ENCODE measurements around the gene ZNF44. TPM values are rescaled to one million over a fixed set of nuclear protein-coding genes. Genes with fewer than 3 reads are reported as not detected.

ZNF44 gene
- total and polyA plus RNA-seq, 2 experiments from 2014 or later, result 4.1 to 4.3 TPM

DNA sequence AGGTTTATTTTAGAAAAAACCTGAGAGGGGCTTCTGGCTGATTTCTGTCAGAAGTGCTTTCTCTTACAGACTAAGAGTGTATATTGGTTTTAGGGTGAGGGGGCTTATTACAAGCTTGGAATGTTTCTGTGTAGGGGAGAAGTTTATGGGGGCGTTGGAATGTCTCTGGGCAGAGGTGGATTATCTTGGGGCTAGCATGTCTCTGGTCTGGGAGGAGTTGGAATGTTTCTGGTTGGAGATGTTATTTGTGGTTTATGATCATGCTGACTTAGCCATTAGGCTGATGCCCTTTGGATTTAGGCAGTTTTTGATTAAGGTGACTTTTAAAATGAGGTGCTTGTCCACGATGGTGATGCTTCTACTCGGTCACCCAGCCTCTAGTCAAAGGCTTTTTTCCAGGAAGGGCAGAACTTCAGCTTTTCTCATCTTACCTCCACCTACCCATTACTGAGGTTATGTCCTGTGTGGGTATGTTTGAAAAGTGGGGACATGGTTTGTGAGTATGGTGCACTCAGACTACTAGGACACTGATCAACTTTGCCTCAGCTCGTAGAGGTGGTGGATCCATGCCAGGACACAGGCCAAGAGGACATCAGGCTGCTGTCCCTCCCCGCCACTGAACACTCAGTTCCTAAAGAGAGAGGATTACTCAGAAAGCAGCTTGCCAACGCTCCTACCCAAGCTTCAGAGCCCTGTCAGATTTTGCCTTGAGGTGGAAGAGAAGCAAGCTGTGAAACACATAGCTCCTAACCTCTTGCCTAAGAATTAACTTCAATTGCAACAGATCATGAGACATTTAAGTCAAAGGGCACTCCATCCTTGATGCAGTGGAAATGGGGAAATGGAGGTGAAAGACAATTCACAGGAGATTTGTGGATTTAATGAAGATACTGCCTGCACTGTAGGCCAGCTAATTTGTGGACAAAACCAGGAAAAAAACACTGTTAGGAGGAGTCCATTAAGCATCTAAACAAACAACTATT, 63.6 kb downstream of the ZNF44 start:
- Mint-ChIP-seq H3K27me3 (ENCODE audit: insufficient read depth, low read depth, poor library complexity) (peaks cover 1% of the 10 kb centered on the region), H3K4me1 (no peaks in the 10 kb centered on the region), H3K4me3 (no peak overlapping the region), H3K27ac (no peak overlapping the region), H3K9me3 (peaks cover 95% of the 10 kb centered on the region), H3K36me3 (ENCODE audit: low read depth) (peaks cover 51% of the 10 kb centered on the region)
- no peaks in the 10 kb centered on the region for H3F3A ChIP-seq (replicated peaks; ENCODE audit: low read depth)
- no peaks in the 10 kb centered on the region for H4K20me1 ChIP-seq (replicated peaks; ENCODE audit: insufficient read depth)
- no peak overlapping the region for H2AFZ ChIP-seq
- DNase-seq (ENCODE audit: low spot score) (no peak), ATAC-seq (no peak)
- no peaks in the 10 kb centered on the region; the same call in 1 of the 2 replicates for H3K36me3 ChIP-seq (ENCODE audit: insufficient read depth)
- H3K4me2 ChIP-seq, result peak overlapping the region; percentile 53; the same call in 1 of the 2 replicates
- peak overlapping the region; percentile 42; the same call in 1 of the 2 replicates for H3K27ac ChIP-seq (ENCODE audit: low read depth)
- H3K4me1 ChIP-seq (ENCODE audit: insufficient read depth), result peaks cover 16% of the 10 kb centered on the region; the same call in 1 of the 2 replicates
- no peaks in the 10 kb centered on the region for H3K9me2 ChIP-seq (ENCODE audit: insufficient read depth)
- H3K4me3 ChIP-seq, result no peak overlapping the region
- no peaks in the 10 kb centered on the region for H3K27me3 ChIP-seq (ENCODE audit: insufficient read depth)
- TF ChIP-seq, protein P1, sequence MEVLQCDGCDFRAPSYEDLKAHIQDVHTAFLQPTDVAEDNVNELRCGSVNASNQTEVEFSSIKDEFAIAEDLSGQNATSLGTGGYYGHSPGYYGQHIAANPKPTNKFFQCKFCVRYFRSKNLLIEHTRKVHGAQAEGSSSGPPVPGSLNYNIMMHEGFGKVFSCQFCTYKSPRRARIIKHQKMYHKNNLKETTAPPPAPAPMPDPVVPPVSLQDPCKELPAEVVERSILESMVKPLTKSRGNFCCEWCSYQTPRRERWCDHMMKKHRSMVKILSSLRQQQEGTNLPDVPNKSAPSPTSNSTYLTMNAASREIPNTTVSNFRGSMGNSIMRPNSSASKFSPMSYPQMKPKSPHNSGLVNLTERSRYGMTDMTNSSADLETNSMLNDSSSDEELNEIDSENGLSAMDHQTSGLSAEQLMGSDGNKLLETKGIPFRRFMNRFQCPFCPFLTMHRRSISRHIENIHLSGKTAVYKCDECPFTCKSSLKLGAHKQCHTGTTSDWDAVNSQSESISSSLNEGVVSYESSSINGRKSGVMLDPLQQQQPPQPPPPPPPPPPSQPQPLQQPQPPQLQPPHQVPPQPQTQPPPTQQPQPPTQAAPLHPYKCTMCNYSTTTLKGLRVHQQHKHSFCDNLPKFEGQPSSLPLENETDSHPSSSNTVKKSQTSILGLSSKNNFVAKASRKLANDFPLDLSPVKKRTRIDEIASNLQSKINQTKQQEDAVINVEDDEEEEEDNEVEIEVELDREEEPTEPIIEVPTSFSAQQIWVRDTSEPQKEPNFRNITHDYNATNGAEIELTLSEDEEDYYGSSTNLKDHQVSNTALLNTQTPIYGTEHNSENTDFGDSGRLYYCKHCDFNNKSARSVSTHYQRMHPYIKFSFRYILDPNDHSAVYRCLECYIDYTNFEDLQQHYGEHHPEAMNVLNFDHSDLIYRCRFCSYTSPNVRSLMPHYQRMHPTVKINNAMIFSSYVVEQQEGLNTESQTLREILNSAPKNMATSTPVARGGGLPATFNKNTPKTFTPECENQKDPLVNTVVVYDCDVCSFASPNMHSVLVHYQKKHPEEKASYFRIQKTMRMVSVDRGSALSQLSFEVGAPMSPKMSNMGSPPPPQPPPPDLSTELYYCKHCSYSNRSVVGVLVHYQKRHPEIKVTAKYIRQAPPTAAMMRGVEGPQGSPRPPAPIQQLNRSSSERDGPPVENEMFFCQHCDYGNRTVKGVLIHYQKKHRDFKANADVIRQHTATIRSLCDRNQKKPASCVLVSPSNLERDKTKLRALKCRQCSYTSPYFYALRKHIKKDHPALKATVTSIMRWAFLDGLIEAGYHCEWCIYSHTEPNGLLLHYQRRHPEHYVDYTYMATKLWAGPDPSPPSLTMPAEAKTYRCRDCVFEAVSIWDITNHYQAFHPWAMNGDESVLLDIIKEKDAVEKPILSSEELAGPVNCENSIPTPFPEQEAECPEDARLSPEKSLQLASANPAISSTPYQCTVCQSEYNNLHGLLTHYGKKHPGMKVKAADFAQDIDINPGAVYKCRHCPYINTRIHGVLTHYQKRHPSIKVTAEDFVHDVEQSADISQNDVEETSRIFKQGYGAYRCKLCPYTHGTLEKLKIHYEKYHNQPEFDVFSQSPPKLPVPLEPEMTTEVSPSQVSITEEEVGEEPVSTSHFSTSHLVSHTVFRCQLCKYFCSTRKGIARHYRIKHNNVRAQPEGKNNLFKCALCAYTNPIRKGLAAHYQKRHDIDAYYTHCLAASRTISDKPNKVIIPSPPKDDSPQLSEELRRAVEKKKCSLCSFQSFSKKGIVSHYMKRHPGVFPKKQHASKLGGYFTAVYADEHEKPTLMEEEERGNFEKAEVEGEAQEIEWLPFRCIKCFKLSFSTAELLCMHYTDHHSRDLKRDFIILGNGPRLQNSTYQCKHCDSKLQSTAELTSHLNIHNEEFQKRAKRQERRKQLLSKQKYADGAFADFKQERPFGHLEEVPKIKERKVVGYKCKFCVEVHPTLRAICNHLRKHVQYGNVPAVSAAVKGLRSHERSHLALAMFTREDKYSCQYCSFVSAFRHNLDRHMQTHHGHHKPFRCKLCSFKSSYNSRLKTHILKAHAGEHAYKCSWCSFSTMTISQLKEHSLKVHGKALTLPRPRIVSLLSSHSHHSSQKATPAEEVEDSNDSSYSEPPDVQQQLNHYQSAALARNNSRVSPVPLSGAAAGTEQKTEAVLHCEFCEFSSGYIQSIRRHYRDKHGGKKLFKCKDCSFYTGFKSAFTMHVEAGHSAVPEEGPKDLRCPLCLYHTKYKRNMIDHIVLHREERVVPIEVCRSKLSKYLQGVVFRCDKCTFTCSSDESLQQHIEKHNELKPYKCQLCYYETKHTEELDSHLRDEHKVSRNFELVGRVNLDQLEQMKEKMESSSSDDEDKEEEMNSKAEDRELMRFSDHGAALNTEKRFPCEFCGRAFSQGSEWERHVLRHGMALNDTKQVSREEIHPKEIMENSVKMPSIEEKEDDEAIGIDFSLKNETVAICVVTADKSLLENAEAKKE (CRISPR knock-in tag; IDR thresholded peaks at IDR 0.05), result no peak
- TF ChIP-seq EZH2phosphoT487 (IDR thresholded peaks at IDR 0.05; ENCODE audit: unreplicated experiment) (no peak), STAT1 (IDR thresholded peaks at IDR 0.05; ENCODE audit: unreplicated experiment) (no peak), ZNF331 (CRISPR knock-in tag; IDR thresholded peaks at IDR 0.05; ENCODE audit: low read depth) (no peak), JUNB (IDR thresholded peaks at IDR 0.05; ENCODE audit: unreplicated experiment) (no peak), CREB1 (CRISPR knock-in tag; IDR thresholded peaks at IDR 0.05; ENCODE audit: low read depth) (no peak), EZH2 (IDR thresholded peaks at IDR 0.05; ENCODE audit: low read depth, unreplicated experiment) (no peak), POLR2AphosphoS5 (IDR thresholded peaks at IDR 0.05; ENCODE audit: low read depth) (no peak), NANOG (IDR thresholded peaks at IDR 0.05; ENCODE audit: borderline replicate concordance) (no peak), ZNF114 (CRISPR knock-in tag; IDR thresholded peaks at IDR 0.05) (no peak)
- TF ChIP-seq, protein P2, sequence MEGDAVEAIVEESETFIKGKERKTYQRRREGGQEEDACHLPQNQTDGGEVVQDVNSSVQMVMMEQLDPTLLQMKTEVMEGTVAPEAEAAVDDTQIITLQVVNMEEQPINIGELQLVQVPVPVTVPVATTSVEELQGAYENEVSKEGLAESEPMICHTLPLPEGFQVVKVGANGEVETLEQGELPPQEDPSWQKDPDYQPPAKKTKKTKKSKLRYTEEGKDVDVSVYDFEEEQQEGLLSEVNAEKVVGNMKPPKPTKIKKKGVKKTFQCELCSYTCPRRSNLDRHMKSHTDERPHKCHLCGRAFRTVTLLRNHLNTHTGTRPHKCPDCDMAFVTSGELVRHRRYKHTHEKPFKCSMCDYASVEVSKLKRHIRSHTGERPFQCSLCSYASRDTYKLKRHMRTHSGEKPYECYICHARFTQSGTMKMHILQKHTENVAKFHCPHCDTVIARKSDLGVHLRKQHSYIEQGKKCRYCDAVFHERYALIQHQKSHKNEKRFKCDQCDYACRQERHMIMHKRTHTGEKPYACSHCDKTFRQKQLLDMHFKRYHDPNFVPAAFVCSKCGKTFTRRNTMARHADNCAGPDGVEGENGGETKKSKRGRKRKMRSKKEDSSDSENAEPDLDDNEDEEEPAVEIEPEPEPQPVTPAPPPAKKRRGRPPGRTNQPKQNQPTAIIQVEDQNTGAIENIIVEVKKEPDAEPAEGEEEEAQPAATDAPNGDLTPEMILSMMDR (conservative IDR thresholded peaks at IDR 0.05; ENCODE audit: low read depth in 2 of 2), result no peak
- TF ChIP-seq, protein P3, sequence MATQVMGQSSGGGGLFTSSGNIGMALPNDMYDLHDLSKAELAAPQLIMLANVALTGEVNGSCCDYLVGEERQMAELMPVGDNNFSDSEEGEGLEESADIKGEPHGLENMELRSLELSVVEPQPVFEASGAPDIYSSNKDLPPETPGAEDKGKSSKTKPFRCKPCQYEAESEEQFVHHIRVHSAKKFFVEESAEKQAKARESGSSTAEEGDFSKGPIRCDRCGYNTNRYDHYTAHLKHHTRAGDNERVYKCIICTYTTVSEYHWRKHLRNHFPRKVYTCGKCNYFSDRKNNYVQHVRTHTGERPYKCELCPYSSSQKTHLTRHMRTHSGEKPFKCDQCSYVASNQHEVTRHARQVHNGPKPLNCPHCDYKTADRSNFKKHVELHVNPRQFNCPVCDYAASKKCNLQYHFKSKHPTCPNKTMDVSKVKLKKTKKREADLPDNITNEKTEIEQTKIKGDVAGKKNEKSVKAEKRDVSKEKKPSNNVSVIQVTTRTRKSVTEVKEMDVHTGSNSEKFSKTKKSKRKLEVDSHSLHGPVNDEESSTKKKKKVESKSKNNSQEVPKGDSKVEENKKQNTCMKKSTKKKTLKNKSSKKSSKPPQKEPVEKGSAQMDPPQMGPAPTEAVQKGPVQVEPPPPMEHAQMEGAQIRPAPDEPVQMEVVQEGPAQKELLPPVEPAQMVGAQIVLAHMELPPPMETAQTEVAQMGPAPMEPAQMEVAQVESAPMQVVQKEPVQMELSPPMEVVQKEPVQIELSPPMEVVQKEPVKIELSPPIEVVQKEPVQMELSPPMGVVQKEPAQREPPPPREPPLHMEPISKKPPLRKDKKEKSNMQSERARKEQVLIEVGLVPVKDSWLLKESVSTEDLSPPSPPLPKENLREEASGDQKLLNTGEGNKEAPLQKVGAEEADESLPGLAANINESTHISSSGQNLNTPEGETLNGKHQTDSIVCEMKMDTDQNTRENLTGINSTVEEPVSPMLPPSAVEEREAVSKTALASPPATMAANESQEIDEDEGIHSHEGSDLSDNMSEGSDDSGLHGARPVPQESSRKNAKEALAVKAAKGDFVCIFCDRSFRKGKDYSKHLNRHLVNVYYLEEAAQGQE (IDR thresholded peaks at IDR 0.05; ENCODE audit: unreplicated experiment), result no peak
- TF ChIP-seq, protein P4, sequence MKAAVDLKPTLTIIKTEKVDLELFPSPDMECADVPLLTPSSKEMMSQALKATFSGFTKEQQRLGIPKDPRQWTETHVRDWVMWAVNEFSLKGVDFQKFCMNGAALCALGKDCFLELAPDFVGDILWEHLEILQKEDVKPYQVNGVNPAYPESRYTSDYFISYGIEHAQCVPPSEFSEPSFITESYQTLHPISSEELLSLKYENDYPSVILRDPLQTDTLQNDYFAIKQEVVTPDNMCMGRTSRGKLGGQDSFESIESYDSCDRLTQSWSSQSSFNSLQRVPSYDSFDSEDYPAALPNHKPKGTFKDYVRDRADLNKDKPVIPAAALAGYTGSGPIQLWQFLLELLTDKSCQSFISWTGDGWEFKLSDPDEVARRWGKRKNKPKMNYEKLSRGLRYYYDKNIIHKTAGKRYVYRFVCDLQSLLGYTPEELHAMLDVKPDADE (IDR thresholded peaks at IDR 0.05), result no peak
- H3K79me2 ChIP-seq (replicated peaks; ENCODE audit: insufficient read depth), result no peaks in the 10 kb centered on the region; the same call in 1 of the 2 replicates

Data from GM23338 (cell line).